ENCODE results near the gene HDLBP. TPM values are rescaled to one million over a fixed set of nuclear protein-coding genes. Genes with fewer than 3 reads are reported as not detected.

Gene HDLBP
- total RNA-seq, 1 donor, result 929 TPM

GRCh38 chr2:241313543-241314095 is 1.9 kb downstream of the HDLBP start:
- no peak for TF ChIP-seq CTCF (IDR thresholded peaks at IDR 0.05; ENCODE audit: insufficient read depth, low read length)

GRCh38 chr2:241312082-241312481 is 3.4 kb downstream of the HDLBP start:
- no peak for TF ChIP-seq CTCF (IDR thresholded peaks at IDR 0.05; ENCODE audit: insufficient read depth, low read length)
- no peak overlapping the region for H3K4me3 ChIP-seq (ENCODE audit: low read depth, low read length)
- no peak for DNase-seq (ENCODE audit: low read depth)

More at GRCh38 chr2:241313543-241314095, 1.9 kb downstream of the HDLBP start:
- peak overlapping the region; percentile 98 for H3K4me3 ChIP-seq (ENCODE audit: low read depth, low read length)
- no peak for DNase-seq (ENCODE audit: low read depth)

GRCh38 chr2:241310917-241311566 is 4.4 kb downstream of the HDLBP start:
- TF ChIP-seq CTCF (IDR thresholded peaks at IDR 0.05; ENCODE audit: insufficient read depth, low read length), result no peak

GRCh38 chr2:241309684-241310117 is 5.8 kb downstream of the HDLBP start:
- H3K4me3 ChIP-seq (ENCODE audit: low read depth, low read length), result no peak overlapping the region
- TF ChIP-seq CTCF (IDR thresholded peaks at IDR 0.05; ENCODE audit: insufficient read depth, low read length), result no peak
- DNase-seq (ENCODE audit: low read depth), result peak; percentile 42

More at GRCh38 chr2:241310917-241311566, 4.4 kb downstream of the HDLBP start:
- DNase-seq (ENCODE audit: low read depth), result no peak
- no peak overlapping the region for H3K4me3 ChIP-seq (ENCODE audit: low read depth, low read length)

- no peak overlapping the region for H3K4me3 ChIP-seq (ENCODE audit: low read depth, low read length)
- TF ChIP-seq CTCF (IDR thresholded peaks at IDR 0.05; ENCODE audit: insufficient read depth, low read length), result no peak
- DNase-seq (ENCODE audit: low read depth), result no peak
Observed at GRCh38 chr2:241308832-241309500, 6.5 kb downstream of the HDLBP start.

GRCh38 chr2:241308267-241308666 is 7.2 kb downstream of the HDLBP start:
- no peak for TF ChIP-seq CTCF (IDR thresholded peaks at IDR 0.05; ENCODE audit: insufficient read depth, low read length)
- peak; percentile 23 for DNase-seq (ENCODE audit: low read depth)
- H3K4me3 ChIP-seq (ENCODE audit: low read depth, low read length), result no peak overlapping the region

Measured in fibroblast of the aortic adventitia (primary cell).